GM21737 (cell line): Measurements from ENCODE around the gene IGSF22.
"Not testable (repeated sequence)": the region's sequence is repeated elsewhere in the genome, so short reads cannot be mapped to it uniquely, and the experiment has no call there.

ENCODE experiments used
- ATAC-seq: cut with Tn5 transposase; IDR thresholded peaks from one replicate; pipeline ENCODE4 v1.9.1; 2021; ENCODE audit warnings: mild to moderate bottlenecking, moderate library complexity; ENCODE audit not compliant: unreplicated experiment

The IGSF22 gene

GRCh38 chr11:18692941-18693760 lies 32.8 kb downstream of the IGSF22 start:
- no peak for ATAC-seq

GRCh38 chr11:18691467-18692140 lies 34.4 kb downstream of the IGSF22 start:
- not testable (repeated sequence) for ATAC-seq

DNA sequence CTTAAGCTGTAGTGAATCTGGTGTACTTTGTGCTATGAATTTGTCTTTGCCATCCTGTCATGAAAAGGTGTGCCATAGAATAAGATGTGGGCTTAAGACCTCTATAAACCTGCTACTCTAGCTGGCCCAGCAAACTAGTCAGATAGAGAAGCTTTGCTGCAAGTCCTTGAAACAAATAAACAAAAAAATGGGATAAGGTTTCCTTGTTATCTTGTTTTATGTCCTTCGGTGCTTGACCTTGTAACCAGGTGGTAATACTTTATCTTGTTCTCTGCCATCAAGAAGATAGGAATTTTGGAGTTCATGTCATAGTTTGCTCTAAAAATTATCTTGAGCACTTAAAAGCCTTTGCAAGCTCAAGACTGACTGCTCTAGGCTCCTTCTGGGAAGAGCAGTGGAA lies 41.7 kb downstream of the IGSF22 start:
- ATAC-seq = no peak

GRCh38 chr11:18682466-18682865 lies 43.5 kb downstream of the IGSF22 start:
- no peak for ATAC-seq

DNA sequence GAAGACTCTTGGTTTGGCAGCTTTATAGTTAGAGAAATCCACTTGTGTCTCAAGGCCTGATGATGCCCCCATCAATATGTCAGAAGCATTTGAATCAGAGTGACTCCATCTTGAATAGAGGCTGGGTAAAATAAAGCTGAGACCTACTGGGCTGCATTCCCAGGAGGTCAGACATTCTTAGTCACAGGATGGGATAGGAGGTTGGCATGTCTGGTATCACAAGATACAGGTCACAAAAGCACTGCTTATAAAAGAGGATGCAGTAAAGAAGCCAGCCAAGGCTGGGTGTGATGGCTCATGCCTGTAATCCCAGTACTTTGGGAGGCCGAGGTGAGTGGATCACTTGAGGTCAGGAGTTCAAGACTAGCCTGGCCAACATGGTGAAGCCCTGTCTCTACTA lies 44.0 kb downstream of the IGSF22 start:
- not testable (repeated sequence) for ATAC-seq

- ATAC-seq = no peak
Measured at GRCh38 chr11:18677560-18677959, 48.4 kb downstream of the IGSF22 start.

DNA sequence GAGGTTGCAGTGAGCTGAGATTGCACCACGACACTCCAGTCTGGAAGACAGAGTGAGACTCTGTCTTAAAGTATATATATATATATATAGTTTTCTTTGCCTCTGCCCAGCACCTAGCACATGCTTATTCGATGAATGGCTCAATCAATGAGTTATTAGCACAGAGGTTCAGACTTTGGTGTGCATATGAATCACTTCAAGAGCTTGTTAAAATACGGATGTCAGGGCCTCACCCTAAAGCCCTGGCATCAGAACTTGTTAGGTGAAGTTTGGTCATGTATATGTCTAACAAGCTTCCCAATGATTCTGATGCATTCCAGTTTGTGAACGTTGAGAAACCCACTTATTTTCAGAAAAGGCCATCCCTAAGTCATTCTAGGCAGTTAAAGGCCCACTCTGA lies 49.2 kb downstream of the IGSF22 start:
- ATAC-seq = no peak

DNA sequence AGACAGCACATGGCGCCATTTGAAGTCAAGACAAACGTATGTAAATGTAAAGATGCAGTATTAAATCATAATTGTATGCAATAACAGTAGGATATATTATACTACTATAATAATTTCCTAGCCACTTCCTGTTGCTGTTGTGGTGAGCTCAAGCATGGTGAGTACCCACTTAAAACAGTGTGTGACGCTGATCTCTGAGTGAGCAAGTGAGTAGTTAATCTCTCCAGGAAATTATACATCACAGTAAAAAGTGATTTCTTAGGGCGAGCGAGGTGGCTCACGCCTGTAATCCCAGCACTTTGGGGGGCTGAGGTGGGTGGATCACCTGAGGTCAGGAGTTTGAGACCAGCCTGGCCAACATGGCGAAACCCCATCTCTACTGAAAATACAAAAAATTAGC lies 53.8 kb downstream of the IGSF22 start:
- not testable (repeated sequence) for ATAC-seq

- no peak for ATAC-seq
Measured at GRCh38 chr11:18671246-18671645, 54.7 kb downstream of the IGSF22 start.

DNA sequence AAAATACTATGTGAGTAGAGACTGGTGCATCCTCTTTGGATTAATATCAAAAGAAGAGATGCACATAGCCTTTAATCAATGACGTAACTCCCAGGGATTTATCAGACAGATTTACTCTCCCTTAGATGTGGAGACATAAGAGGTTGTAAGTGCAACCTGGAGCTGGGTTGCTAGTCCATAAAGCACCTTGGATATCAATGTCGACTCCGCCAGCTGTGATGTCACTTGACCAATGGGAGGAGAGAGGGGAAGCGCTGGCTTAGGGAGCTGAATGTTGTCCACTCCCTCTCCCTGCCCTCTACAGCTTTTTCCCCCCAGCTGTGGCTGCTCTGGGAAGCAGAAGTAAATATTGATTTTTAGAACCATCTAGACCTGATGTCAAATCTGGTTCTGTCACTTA lies 56.3 kb downstream of the IGSF22 start:
- ATAC-seq = no peak

- no peak for ATAC-seq
Measured at GRCh38 chr11:18669219-18669596, 56.8 kb downstream of the IGSF22 start.

DNA sequence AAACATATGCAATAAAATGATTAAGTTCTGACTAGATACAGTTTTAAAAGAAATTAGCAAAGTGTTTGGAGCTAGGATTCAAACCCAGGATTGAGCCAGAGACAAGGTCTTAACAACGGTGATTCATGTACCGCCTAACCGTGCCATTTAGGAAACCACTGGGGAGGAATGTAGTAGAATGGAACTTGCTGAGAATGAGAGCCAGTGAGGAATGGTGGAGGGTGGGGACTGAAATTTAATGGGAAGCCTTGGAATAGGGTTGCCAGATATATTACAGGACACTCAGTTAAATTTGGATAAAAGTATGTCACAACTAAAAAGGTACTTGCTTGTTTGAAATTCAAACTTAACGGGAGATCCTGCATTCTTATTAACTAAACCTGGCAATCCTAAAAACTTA lies 57.9 kb downstream of the IGSF22 start:
- no peak for ATAC-seq

GRCh38 chr11:18665353-18665872 lies 60.6 kb downstream of the IGSF22 start:
- ATAC-seq = not testable (repeated sequence)

DNA sequence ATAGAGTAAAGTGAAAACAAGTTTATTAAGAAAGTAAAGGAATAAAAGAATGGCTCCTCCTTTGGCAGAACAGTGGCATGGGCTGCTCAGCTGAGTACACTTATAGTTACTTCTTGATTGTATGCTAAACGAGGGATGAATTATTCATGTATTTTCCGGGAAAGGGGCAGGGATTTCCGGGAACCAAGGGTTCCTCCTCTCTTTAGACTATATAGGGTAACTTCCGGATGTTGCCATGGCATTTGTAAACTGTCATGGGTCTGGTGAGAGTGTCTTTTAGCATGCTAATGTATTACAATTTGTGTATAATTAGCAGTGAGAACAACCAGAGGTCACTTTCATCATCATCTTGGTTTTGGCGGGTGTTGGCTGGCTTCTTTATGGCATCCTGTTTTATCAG lies 68.3 kb downstream of the IGSF22 start:
- no peak for ATAC-seq
